ENCODE data around the gene GALNT12.

The GALNT12 gene

GRCh38 chr9:98796364-98797101 lies 10.9 kb upstream of the GALNT12 start, which contains the start of gene ANKS6:
Gene ANKS6 (minus strand): TSS chr9:98796555. CDS start chr9:98796491, 64 bp downstream.
- Histone ChIP-seq H3K36me3 (ENCODE audit: insufficient read depth, low read depth, low read length) (no peaks in the 10 kb centered on the region), H3K4me3 (ENCODE audit: low read length) (peak within 1 kb of the TSS; percentile 88), H3K27me3 (ENCODE audit: insufficient read depth, low read length) (peaks cover 10% of the 10 kb centered on the region), H3K4me1 (ENCODE audit: insufficient read depth, low read length) (peaks cover 16% of the 10 kb centered on the region; the same call in 1 of the 2 replicates), H3K27ac (ENCODE audit: low read length) (no peak within 1 kb of the TSS), H3K9me3 (ENCODE audit: insufficient read depth, low read depth, low read length) (no peaks in the 10 kb centered on the region), H3K9ac (ENCODE audit: low read depth, low read length) (peak within 1 kb of the TSS; percentile 70; the same call in 1 of the 2 replicates)

GRCh38 chr9:98797491-98797890 lies 10.0 kb upstream of the GALNT12 start:
- H3K9ac ChIP-seq (ENCODE audit: low read depth, low read length) = no peak overlapping the region
- H3K27ac ChIP-seq (ENCODE audit: low read length) = no peak overlapping the region
- H3K36me3 ChIP-seq (ENCODE audit: insufficient read depth, low read depth, low read length) = no peaks in the 10 kb centered on the region
- H3K27me3 ChIP-seq (ENCODE audit: insufficient read depth, low read length) = peaks cover 10% of the 10 kb centered on the region
- H3K4me3 ChIP-seq (ENCODE audit: low read length) = no peak overlapping the region
- no peaks in the 10 kb centered on the region for H3K9me3 ChIP-seq (ENCODE audit: insufficient read depth, low read depth, low read length)
- peaks cover 12% of the 10 kb centered on the region; the same call in 1 of the 2 replicates for H3K4me1 ChIP-seq (ENCODE audit: insufficient read depth, low read length)

DNA sequence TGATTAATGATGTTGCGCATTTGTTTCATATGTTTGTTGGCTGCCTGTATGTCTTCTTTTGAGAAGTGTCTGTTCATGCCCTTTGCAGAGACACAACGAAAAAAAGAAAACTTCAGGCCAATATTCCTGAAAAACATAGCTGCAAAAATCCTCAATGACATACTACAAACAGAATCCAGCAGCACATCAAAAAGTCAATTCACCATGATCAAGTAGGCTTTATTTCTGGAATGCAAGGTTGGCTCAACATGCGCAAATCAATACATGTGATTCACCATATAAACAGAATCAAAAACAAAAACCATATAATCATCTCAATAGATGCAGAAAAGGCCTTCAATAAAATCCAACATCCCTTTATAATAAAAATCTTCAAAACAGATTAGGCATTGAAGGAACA lies 9.2 kb upstream of the GALNT12 start:
- no peaks in the 10 kb centered on the region for H3K36me3 ChIP-seq (ENCODE audit: insufficient read depth, low read depth, low read length)
- no peak overlapping the region for H3K27ac ChIP-seq (ENCODE audit: low read length)
- H3K27me3 ChIP-seq (ENCODE audit: insufficient read depth, low read length) = peaks cover 10% of the 10 kb centered on the region
- peaks cover 10% of the 10 kb centered on the region; the same call in 1 of the 2 replicates for H3K4me1 ChIP-seq (ENCODE audit: insufficient read depth, low read length)
- no peaks in the 10 kb centered on the region for H3K9me3 ChIP-seq (ENCODE audit: insufficient read depth, low read depth, low read length)
- H3K9ac ChIP-seq (ENCODE audit: low read depth, low read length) = no peak overlapping the region
- H3K4me3 ChIP-seq (ENCODE audit: low read length) = no peak overlapping the region

GRCh38 chr9:98801561-98801960 lies 5.9 kb upstream of the GALNT12 start:
- no peak overlapping the region for H3K4me3 ChIP-seq (ENCODE audit: low read length)
- no peak overlapping the region for H3K27ac ChIP-seq (ENCODE audit: low read length)
- H3K36me3 ChIP-seq (ENCODE audit: insufficient read depth, low read depth, low read length) = no peaks in the 10 kb centered on the region
- peaks cover 25% of the 10 kb centered on the region for H3K27me3 ChIP-seq (ENCODE audit: insufficient read depth, low read length)
- no peaks in the 10 kb centered on the region for H3K9me3 ChIP-seq (ENCODE audit: insufficient read depth, low read depth, low read length)
- peaks cover 10% of the 10 kb centered on the region; the same call in 1 of the 2 replicates for H3K4me1 ChIP-seq (ENCODE audit: insufficient read depth, low read length)
- no peak overlapping the region for H3K9ac ChIP-seq (ENCODE audit: low read depth, low read length)

- Histone ChIP-seq H3K4me1 (ENCODE audit: insufficient read depth, low read length) (peaks cover 10% of the 10 kb centered on the region; the same call in 1 of the 2 replicates), H3K4me3 (ENCODE audit: low read length) (no peak overlapping the region), H3K27me3 (ENCODE audit: insufficient read depth, low read length) (peaks cover 27% of the 10 kb centered on the region), H3K9me3 (ENCODE audit: insufficient read depth, low read depth, low read length) (no peaks in the 10 kb centered on the region), H3K36me3 (ENCODE audit: insufficient read depth, low read depth, low read length) (no peaks in the 10 kb centered on the region), H3K27ac (ENCODE audit: low read length) (no peak overlapping the region), H3K9ac (ENCODE audit: low read depth, low read length) (no peak overlapping the region)
Observed at GRCh38 chr9:98801969-98802371, 5.5 kb upstream of the GALNT12 start.

GRCh38 chr9:98804083-98804482 lies 3.4 kb upstream of the GALNT12 start:
- Histone ChIP-seq H3K27me3 (ENCODE audit: insufficient read depth, low read length) (peaks cover 34% of the 10 kb centered on the region), H3K9me3 (ENCODE audit: insufficient read depth, low read depth, low read length) (no peaks in the 10 kb centered on the region)

GRCh38 chr9:98805506-98806272 lies 1.8 kb upstream of the GALNT12 start:
- Histone ChIP-seq H3K9ac (ENCODE audit: low read depth, low read length) (no peak overlapping the region), H3K27me3 (ENCODE audit: insufficient read depth, low read length) (peaks cover 37% of the 10 kb centered on the region), H3K27ac (ENCODE audit: low read length) (no peak overlapping the region), H3K9me3 (ENCODE audit: insufficient read depth, low read depth, low read length) (no peaks in the 10 kb centered on the region), H3K36me3 (ENCODE audit: insufficient read depth, low read depth, low read length) (no peaks in the 10 kb centered on the region), H3K4me3 (ENCODE audit: low read length) (no peak overlapping the region), H3K4me1 (ENCODE audit: insufficient read depth, low read length) (peaks cover 23% of the 10 kb centered on the region; the same call in 1 of the 2 replicates)

More at GRCh38 chr9:98804083-98804482, 3.4 kb upstream of the GALNT12 start:
- Histone ChIP-seq H3K27ac (ENCODE audit: low read length) (no peak overlapping the region), H3K4me3 (ENCODE audit: low read length) (no peak overlapping the region), H3K9ac (ENCODE audit: low read depth, low read length) (no peak overlapping the region), H3K36me3 (ENCODE audit: insufficient read depth, low read depth, low read length) (no peaks in the 10 kb centered on the region), H3K4me1 (ENCODE audit: insufficient read depth, low read length) (peaks cover 16% of the 10 kb centered on the region; the same call in 1 of the 2 replicates)

- Histone ChIP-seq H3K36me3 (ENCODE audit: insufficient read depth, low read depth, low read length) (no peaks in the 10 kb centered on the region), H3K4me3 (ENCODE audit: low read length) (peak overlapping the region; percentile 75; the same call in 1 of the 2 replicates), H3K9ac (ENCODE audit: low read depth, low read length) (no peak overlapping the region), H3K27ac (ENCODE audit: low read length) (no peak overlapping the region), H3K27me3 (ENCODE audit: insufficient read depth, low read length) (peaks cover 37% of the 10 kb centered on the region), H3K9me3 (ENCODE audit: insufficient read depth, low read depth, low read length) (no peaks in the 10 kb centered on the region), H3K4me1 (ENCODE audit: insufficient read depth, low read length) (peaks cover 23% of the 10 kb centered on the region; the same call in 1 of the 2 replicates)
Observed at GRCh38 chr9:98806394-98807035, 955 bp upstream of the GALNT12 start.

DNA sequence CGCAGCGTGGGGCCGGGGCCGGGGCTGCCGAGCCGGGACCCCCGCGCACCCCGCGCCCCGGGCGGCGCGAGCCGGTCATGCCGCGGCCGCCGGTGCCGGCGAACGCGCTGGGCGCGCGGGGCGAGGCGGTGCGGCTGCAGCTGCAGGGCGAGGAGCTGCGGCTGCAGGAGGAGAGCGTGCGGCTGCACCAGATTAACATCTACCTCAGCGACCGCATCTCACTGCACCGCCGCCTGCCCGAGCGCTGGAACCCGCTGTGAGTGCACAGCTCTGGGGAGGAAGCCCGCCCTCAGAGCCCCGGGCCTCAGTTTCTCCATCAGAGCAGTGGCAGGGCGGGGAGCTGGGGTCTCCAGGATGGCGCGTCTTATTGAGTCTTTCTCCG lies 335 bp downstream of the GALNT12 start:
- peak overlapping the region; percentile 52; the same call in 1 of the 2 replicates for H3K9ac ChIP-seq (ENCODE audit: low read depth, low read length)
- peaks cover 37% of the 10 kb centered on the region for H3K27me3 ChIP-seq (ENCODE audit: insufficient read depth, low read length)
- no peak overlapping the region for H3K27ac ChIP-seq (ENCODE audit: low read length)
- H3K4me3 ChIP-seq (ENCODE audit: low read length) = peak overlapping the region; percentile 73
- H3K36me3 ChIP-seq (ENCODE audit: insufficient read depth, low read depth, low read length) = no peaks in the 10 kb centered on the region
- no peaks in the 10 kb centered on the region for H3K9me3 ChIP-seq (ENCODE audit: insufficient read depth, low read depth, low read length)
- H3K4me1 ChIP-seq (ENCODE audit: insufficient read depth, low read length) = peaks cover 19% of the 10 kb centered on the region; the same call in 1 of the 2 replicates

- Histone ChIP-seq H3K27ac (ENCODE audit: low read length) (no peak overlapping the region), H3K27me3 (ENCODE audit: insufficient read depth, low read length) (peaks cover 37% of the 10 kb centered on the region), H3K9me3 (ENCODE audit: insufficient read depth, low read depth, low read length) (no peaks in the 10 kb centered on the region), H3K4me1 (ENCODE audit: insufficient read depth, low read length) (peaks cover 19% of the 10 kb centered on the region; the same call in 1 of the 2 replicates), H3K36me3 (ENCODE audit: insufficient read depth, low read depth, low read length) (no peaks in the 10 kb centered on the region), H3K9ac (ENCODE audit: low read depth, low read length) (no peak overlapping the region; the same call in 1 of the 2 replicates), H3K4me3 (ENCODE audit: low read length) (peak overlapping the region; percentile 73)
Observed at GRCh38 chr9:98808411-98808815, 943 bp downstream of the GALNT12 start.

DNA sequence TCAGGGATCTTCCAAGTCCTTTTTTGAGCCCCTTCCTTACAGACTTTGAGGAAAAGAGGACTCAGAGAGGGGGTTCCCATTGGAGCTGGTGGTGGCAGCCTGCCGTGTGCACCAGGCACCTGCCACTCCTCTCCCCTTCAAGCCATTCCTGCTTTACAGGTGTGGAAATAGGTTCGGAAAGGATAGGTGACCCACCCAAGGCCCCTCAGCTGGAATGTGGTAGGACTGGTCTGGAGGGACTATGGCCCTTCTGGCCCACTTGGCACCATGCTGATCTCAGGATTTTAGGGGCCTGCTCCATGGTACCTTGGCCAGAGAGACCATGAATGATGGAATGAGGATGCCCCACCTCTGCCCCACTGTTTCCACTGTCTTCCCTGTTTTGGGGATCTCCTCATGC lies 1.4 kb downstream of the GALNT12 start:
- Histone ChIP-seq H3K4me3 (ENCODE audit: low read length) (peak overlapping the region; percentile 73), H3K4me1 (ENCODE audit: insufficient read depth, low read length) (peaks cover 19% of the 10 kb centered on the region; the same call in 1 of the 2 replicates), H3K9me3 (ENCODE audit: insufficient read depth, low read depth, low read length) (no peaks in the 10 kb centered on the region), H3K27me3 (ENCODE audit: insufficient read depth, low read length) (peaks cover 37% of the 10 kb centered on the region), H3K36me3 (ENCODE audit: insufficient read depth, low read depth, low read length) (no peaks in the 10 kb centered on the region), H3K9ac (ENCODE audit: low read depth, low read length) (no peak overlapping the region), H3K27ac (ENCODE audit: low read length) (no peak overlapping the region)
